Frontal cortex (tissue), 4 donors: Measurements from ENCODE around the gene FHIT. TPM values are rescaled to one million over a fixed set of nuclear protein-coding genes. Genes with fewer than 3 reads are reported as not detected.

Experiments
- DNase-seq, 2 donors: peaks; one replicate each; pipeline ENCODE4 v3.0.0; 2012; ENCODE audit warnings: low spot score in 2 of 2
- FAIRE-seq: peaks from 2 replicates; lab custom pipeline; 2012; peaks lifted over from hg19 to GRCh38; lab: Jason Lieb, UNC
- total RNA-seq: library from RNA; depleted of rRNA; stranded (reverse); fragments of >200 nt; gene quantifications from one replicate; pipeline ENCODE4 v1.2.3, GENCODE V29; 2014
- donor health status: control.
- donor health status: control.
- donor health status: control.

The FHIT gene
- total RNA-seq, 1 donor from 2014 or later: 1.6 TPM

DNA sequence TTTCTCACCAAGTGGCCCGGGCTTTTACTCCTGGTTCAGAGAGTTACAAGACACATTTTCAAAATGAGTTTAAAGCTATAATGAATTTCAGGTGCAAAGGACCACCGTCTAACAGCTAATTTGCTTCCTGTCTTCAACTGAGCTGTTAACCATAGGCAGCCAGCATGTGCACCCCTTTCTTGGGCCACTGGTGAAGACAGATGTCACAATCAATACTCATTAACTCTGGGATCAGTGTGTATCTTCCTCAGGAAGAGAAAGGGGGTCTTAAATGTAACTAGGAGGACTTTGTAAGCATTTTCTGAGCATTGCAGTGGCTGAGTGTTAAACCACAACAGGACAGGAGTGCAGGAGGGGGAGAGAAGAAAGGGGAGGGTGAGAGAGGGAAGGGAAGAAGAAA lies 1450.8 kb downstream of the FHIT start:
- DNase-seq (no peak), FAIRE-seq (no peak)

DNA sequence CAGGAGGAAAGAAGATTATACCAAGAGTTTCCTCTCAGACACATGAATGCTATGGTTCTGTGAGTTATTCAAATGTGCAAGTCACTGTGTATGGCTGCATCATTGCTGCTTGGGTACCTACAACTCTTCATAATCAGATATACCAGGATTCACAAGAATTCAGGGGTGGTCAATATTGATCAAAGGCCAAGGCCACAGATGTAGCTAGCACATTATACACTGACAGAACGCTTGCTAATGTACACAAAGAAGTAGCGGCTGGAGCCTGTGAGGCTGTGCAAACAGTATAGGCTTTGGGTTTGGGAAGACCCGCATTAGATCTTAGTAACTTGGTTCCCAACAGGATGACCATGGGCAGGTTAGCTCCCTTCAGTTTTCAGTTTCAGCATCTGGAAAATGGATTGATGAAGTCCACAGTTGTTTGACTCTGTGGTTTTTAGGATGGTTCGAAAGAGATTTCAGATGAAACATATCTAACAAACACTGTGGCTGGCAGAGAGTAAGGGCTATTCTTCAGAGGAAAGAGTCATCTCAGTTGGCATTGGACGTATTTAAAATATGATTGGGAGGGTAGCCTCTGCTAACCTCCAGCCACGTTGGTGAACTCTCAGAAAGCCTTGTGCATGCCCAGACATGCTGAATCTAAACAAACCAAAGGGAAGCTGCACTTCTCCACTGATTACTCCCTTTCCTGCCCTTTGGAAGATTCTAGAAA lies 1452.7 kb downstream of the FHIT start:
- DNase-seq (no peak), FAIRE-seq (no peak)

DNA sequence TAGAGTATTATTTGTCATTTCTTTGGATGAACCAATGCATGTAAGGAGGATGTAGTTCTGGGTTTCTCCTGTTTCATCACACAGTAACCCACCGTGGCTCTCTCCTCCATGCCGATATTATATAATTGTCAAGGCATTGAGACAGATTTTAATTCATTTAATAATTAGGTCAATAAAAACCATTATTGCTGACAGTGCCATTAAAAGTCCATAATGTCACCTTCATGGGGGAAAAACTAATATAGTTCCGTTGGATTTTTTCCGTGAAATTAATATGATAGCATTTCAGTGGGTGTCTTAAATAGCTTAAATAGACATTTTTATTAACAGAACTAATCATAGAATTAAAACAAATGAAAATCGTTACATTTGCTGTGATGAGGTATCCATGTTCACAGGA lies 1453.7 kb downstream of the FHIT start:
- no peak for FAIRE-seq
- no peak for DNase-seq

DNA sequence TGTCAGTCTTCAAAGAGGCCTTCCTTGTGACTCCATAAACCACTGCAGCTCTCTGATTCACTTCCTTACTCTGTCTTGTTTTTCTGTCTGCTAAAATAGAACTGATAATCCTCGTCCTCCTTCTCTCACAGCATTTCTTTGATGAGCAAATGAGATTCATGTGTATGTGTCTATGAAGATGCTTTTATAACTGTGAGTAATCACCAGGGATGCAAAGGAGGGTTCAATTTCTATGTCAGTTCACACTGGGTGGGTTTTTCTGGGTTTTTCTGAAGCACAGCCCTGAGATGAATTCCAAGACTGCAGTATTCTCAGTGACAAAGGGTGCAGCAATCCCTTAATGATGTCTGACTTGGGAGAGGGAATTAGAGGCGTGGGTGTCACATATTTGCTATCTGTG lies 1454.8 kb downstream of the FHIT start:
- no peak for FAIRE-seq
- no peak for DNase-seq

DNA sequence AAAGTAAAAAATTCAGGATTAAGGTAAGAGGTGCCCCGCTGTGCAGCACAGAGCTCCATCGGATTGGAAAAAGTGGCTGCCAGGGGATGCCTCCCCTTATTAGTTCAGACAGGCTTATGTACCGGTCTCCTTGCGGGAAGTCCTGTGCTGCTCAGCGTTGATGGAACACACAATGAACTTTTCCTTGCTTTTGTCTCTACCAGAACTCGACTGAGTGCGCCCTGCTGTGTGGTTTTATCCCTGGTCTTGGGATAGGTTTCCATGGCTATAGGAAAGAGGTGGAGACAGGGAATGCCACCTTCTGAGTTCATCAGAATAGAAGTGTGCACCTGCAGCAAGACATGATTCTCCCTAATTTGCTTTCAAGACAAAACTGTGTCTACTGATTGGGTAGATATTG lies 1455.5 kb downstream of the FHIT start:
- no peak for DNase-seq
- no peak for FAIRE-seq

DNA sequence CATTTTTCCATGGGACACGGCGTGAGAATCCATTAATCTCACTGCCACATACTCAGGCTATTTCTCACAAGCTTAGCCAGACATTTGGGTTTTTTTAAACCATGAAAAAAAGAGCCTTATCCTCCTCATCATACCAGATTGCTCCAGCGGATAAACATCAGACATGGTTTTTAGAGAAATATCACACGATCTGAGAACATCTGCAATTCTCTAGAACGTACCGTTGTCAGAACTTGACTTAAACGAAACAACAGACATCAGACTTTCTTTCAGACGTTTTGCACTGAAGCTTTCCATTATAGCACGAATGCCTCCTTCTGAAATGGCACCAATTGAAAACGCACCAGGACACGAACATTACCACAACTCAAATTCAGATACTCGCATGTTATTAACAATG lies 1457.3 kb downstream of the FHIT start:
- FAIRE-seq: no peak
- no peak for DNase-seq

DNA sequence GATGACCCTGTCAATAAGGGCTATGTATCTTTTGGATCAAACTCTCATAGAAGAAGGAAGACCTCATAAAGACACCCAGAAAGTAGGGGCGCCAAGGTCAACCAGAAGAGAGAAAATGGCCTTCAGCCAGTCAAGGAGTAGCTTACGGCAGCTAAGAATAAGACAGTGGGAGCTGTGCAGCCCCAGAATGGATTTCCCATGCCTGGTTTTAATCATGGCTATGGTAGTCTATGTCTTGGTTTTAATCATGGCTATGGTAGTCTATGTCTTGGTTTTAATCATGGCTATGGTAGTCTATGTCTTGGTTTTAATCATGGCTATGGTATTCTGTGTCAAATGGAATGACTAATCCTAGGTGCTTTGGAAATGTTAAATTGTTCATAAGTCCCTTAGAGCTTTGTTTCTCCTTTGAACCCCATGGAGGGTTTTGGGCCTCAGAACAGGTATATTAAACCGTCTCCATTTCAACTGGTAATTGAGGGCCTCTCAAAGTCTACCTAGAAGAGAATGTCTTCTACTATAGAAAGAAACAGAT lies 1459.4 kb downstream of the FHIT start:
- no peak for DNase-seq
- no peak for FAIRE-seq

DNA sequence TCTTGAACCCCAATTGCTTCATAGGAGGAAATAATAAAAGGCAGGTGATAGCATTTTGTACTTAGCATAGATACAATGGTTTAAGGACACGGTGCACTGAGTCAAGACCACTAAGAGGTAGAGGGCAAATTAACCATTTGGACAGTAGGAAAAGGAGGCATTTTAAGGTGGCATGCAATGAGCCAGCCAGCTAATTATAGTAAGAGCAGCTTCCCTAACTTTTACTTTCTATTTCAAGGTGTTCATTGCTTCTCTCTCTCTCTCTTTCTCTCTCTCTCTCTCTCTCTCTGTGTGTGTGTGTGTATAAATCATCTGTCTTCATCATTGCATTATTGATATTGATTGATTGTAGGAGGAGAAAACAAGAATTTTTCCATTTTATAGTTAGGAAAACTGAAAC lies 1461.0 kb downstream of the FHIT start:
- no peak for DNase-seq
- FAIRE-seq: no peak

DNA sequence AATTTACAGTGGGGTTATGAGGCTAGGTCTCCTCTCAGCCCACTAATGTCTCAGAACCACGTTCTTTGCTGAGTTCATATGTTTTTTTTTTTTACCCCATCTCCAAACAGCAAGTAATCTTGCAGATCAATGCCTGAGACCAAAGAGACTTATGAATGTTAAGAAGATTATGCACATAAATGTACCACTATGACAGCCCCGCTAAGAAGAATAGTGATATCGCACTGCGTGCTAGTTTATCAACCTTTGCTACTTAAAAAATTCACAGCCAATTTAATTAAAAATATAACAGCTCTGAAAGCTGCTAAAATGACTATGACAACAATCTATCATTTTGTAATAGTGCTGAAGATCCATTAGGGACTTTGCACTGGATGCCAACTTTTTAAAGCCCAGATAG lies 1462.5 kb downstream of the FHIT start:
- no peak for DNase-seq
- FAIRE-seq: no peak

DNA sequence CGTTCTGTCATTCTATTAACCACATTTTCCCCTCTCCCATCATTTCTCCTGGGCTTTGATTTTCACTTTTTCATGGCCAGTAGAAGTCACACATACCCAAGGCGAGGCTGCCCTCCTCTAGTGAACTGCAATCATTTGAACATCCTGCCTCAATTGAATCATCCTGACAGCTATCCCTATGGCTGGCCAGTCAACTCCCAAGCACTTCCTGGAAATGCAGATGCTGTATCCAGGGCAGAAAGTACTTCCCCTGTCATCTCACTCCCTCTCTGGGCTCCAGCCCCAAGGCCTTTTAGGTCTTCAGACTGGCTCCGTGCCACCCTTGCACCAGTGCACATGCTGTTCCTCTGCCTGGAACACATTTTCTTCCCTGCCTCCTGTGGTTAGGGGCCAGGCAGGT lies 1463.1 kb downstream of the FHIT start:
- DNase-seq (no peak), FAIRE-seq (no peak)

DNA sequence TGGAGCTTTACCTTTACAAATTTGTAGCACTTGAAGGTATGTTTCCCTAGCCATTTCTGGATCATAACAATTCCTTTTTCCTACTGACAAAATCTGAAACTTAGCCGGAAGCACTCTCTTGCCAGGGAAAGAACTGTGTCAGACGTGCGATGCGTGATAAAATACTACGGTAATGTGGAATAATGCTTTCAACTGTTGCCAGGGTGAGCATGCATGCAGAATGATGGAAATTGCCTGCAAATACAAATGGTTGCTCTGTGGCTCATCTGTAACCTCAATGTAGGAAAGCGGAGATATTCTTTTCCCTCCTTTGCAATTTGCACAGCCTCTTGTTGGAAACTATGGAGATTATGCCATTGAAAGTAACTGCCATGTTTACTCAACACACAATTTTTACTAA lies 1464.9 kb downstream of the FHIT start:
- DNase-seq: no peak

DNA sequence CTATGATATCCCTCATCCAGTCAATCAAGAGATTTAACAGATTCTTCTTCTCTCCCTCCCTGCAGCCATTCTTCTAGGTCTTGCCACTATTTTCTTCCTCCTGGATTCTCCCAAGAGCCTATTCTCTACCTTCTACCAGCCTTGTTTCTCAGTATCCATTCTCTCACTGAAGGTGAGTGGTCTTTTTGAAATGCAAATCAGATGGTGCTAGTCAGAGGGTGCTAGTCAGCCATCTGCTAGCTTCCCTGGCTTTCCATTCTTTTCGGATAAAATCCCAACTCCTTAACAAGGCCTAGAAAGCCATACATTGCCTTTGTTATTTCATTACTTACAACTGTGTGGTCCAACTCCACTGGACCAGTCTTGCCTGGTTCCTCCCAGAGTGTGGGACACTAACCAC lies 1467.1 kb downstream of the FHIT start:
- no peak for DNase-seq
- FAIRE-seq: no peak

More for the DNA sequence above, 1464.9 kb downstream of the FHIT start:
- no peak for FAIRE-seq

DNA sequence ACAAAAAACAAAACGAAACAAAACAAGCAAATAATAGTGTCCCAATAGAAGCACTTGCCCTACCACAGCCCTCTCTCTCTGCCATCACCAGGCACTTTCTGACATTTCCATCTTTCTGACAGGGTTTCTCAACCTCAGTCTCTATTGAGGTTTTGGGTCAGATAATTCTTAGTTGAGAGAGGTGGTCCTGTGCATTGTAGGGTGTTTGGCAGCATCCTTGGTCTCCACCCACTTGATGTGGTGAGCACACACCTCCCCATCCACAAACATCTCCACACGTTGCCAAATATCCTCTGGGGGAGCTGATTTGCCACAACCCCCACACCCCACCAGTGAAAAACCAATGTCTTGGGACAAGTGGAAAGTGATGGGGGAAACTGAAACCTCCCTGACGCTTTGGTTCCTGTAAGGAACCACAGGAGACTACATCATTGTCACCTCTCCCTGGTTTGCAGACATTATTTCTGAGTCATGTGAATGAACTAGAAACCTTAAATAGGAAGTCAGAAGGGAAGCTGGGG lies 1467.7 kb downstream of the FHIT start:
- DNase-seq (no peak), FAIRE-seq (no peak)

DNA sequence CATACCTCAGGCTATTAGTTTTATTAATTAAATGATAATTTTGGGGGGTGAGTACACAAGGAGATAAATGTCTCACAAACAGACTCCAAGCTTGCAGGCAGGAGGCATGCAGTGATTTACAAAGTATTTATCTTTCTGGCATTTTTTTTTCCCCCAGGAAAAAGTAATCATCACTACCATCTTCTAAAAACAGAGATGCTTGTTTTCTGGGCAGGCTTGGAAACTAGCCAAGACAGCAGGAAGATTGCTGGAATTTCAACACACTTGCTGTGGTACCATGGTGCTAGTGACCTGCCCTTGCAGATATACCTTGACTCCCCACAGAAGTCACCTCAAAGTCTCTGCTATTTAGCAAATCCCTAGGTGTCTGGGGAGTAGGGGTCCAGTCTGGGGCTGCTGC lies 1468.6 kb downstream of the FHIT start:
- DNase-seq (no peak), FAIRE-seq (no peak)

DNA sequence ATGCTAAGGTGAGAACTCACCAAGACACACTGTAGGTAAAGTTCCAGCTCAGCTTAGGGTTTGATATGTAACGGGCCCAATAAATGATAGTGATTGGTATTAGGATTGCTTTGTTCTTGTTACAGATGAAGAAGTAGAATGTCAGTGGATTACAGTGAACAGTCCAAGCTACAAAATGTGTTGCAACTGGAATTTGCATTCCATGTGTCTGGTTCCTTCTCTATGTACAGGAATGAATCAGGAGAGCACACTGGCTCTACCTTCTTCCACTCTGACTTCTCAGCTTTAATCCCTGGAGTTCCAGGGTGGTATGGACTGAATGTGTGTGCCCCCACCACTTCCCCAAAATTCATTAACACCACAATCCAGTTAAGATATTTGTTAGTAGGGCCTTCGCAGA lies 1471.0 kb downstream of the FHIT start:
- no peak for DNase-seq
- FAIRE-seq: no peak

DNA sequence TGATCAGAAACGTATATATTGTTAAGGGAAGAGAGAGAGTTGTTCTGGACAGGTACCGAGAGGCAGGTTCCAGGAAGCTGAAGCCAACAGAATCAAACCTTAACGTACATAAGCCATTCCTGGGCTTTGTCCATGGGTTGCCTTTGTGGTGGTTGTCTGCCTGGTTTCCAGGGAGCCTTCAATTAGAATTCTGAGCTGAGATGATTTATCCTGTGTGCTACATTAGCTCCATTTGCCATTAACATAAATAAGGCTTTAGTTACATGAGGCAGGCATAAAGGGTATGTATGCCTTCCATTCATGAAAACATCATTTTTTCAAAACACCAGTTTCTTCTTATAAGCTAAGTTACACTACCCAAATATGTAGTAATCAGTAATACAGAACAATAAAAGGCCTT lies 1472.0 kb downstream of the FHIT start:
- FAIRE-seq (no peak), DNase-seq (no peak)

DNA sequence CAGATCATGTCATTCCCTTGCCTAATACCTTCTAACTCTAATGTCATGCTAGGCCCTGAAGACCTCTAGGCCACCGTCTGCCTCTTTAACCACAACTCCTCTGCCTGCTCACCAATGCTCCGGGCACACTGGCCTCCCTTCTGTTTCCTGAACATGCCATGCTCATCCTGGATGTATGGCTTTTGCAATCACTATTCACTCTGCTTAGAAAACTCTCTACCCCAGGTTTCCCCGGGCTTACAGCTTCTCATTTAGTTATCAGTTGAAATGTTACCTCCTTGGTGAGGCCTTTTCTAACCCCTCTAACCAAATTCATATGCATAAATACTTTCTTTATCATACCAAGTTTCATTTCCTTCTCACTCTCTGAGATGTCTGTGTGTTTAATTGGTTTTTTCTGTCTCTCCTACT lies 1473.6 kb downstream of the FHIT start:
- FAIRE-seq (no peak), DNase-seq (no peak)

DNA sequence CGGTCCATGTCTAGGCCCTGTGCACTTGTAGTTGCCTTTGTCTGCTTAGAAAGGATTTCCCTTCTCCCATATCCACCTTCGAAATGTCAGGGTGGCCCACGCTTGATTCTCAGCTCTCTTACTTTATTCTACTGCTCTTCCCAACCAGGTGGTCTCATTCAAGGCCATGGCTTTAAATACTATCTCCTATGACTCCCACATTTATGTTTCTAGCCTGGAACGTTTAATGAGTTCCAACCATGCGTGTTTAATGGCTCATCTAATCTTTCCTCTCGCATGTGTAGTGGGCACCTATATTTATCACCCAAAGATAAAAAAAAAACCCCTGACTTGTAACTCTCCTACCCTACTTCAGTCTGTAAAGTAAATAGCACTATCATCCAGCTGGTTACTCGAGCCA lies 1474.2 kb downstream of the FHIT start:
- DNase-seq (no peak), FAIRE-seq (no peak)

DNA sequence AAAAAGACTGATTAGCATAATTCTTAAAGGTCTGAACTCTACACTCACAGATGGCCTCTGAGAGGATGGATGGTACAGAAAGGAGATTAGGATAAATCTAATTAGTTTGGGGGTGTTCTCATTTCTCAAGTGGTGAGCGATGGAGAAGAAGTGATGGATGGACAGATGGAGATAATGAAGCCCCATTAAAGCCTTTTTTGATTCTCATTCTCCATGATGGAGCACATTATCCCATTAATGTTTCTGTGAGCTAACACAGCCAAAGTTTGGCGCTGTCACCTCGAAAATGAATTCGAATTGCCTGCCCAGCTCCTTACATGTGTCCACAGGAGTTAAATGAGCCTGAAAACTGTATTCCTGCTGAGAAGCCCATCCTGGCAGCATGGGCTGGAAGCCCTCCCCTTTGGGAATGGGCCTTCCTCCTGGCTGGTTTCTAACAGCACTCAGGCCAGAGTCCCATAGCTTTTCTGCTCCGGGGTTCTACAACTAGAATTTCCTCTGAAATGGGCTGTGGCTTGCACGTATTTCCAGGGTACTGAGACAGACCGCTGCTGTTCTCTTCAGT lies 1475.4 kb downstream of the FHIT start:
- no peak for DNase-seq
- no peak for FAIRE-seq

DNA sequence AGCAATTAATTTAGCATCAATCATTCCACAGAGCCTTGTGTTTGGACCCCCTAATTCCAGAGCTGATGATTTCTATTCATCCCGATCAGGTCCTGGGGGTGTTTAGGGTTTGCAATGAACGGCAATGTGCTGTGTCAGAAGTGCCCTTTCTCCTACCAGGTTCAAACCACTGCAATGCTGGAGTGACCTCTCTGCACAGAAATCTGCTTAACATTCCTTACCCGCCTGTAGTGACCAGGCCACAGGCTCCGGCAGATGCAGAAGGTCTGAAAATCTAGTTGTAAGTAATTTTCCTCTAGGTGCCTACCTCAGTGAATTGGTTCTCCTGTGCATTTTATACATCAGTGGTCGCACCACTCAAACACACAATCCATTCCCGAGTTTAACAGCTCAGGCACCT lies 1476.1 kb downstream of the FHIT start:
- no peak for FAIRE-seq
- no peak for DNase-seq

DNA sequence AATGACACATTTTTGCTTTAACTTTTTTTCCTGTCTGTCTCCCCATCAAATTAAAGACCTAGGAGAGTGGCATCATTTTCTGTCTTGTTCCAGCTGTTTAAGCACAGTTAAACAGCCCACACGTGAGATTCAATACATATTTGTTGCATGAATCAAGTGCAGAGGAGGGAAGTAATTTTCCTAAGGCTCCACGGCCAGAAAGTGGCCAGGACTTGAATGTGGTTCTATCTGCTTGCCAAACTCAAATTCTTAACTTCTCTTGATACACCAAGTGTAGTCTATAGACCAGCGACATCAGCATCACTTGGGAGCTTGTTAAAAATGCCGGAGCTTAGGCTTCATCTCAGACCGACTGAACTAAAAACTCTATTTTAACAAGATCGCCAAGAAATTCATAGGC lies 1476.6 kb downstream of the FHIT start:
- FAIRE-seq: no peak
- DNase-seq: no peak

DNA sequence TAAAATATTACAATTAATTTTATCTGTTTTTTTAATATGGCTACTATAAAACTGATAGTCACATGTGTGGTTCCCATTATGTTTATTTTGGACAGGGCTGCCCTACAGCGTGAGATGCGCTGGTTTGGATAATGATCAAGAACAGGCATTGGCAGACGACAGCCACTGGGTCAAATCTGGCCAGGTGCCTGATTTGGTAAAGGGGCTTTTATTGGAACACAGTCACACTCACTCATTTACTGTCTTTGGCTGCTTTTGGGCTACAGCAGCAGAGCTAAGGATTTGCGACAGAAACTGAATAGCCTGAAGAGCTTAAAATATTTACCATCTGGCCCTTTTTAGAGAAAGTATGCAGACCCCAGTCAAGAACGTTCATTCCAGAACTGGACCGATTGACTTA lies 1477.3 kb downstream of the FHIT start:
- FAIRE-seq (no peak), DNase-seq (no peak)
